H1 (cell line): ENCODE results near the gene CNBD2. TPM values are rescaled to one million over a fixed set of nuclear protein-coding genes. Genes with fewer than 3 reads are reported as not detected.

ENCODE experiments used
- CTCF ChIA-PET: fragments of 300-600 bp; sonication (Branson Sonifier 250); formaldehyde crosslinking; loops from one replicate; lab custom pipeline; 2021; ENCODE audit not compliant: partially characterized antibody; lab: Charles Lee
- POLR2A ChIA-PET: fragments of 300-600 bp; sonication (Branson Sonifier 250); formaldehyde crosslinking; loops from one replicate; lab custom pipeline; 2021; ENCODE audit warnings: inconsistent platforms; ENCODE audit not compliant: partially characterized antibody; lab: Charles Lee
- DNase-seq, 2 experiments: peaks; one replicate each; pipeline versions ENCODE4 v3.0.0 to v3.0.0-alpha.2; 2010 to 2022; ENCODE audit warnings: low spot score in 2 of 2, low read depth in 1 of 2, mixed read lengths in 1 of 2
- FAIRE-seq: peaks from 2 replicates; lab custom pipeline; 2011; peaks lifted over from hg19 to GRCh38; lab: Jason Lieb, UNC
- H2AFZ ChIP-seq: 2 replicates; pipeline ENCODE4 v1.8.1; 2012; ENCODE audit warnings: low read length, inconsistent platforms
- H2AK5ac ChIP-seq: 2 replicates; pipeline ENCODE4 v1.6.1; 2013; ENCODE audit warnings: low read depth, low read length
- H2BK120ac ChIP-seq: replicated peaks from 2 replicates; pipeline ENCODE3; 2013; ENCODE audit warnings: low read depth, low read length, inconsistent platforms
- H2BK12ac ChIP-seq: 2 replicates; pipeline ENCODE4 v1.6.1; 2013; ENCODE audit warnings: low read depth, low read length
- H2BK15ac ChIP-seq: 2 replicates; pipeline ENCODE4 v1.6.1; 2013; ENCODE audit warnings: low read length
- H2BK20ac ChIP-seq: 2 replicates; pipeline ENCODE4 v1.6.1; 2013; ENCODE audit warnings: low read length
- H2BK5ac ChIP-seq: 2 replicates; pipeline ENCODE4 v1.6.1; 2013; ENCODE audit warnings: low read depth, low read length
- H3K14ac ChIP-seq: 2 replicates; pipeline ENCODE4 v1.6.1; 2013; ENCODE audit warnings: inconsistent platforms; ENCODE audit not compliant: insufficient read length
- H3K18ac ChIP-seq: 2 replicates; pipeline ENCODE4 v1.6.1; 2013; ENCODE audit warnings: low read length; ENCODE audit errors: extremely low read depth
- H3K23ac ChIP-seq: 2 replicates; pipeline ENCODE4 v1.6.1; 2013; ENCODE audit warnings: inconsistent platforms; ENCODE audit not compliant: insufficient read length
- H3K23me2 ChIP-seq: 2 replicates; pipeline ENCODE4 v1.6.1; 2013; ENCODE audit warnings: low read depth, low read length
- H3K27ac ChIP-seq: 2 replicates; pipeline ENCODE4 v1.6.1; 2011; ENCODE audit warnings: low read depth, low read length, inconsistent platforms
- H3K27me3 ChIP-seq, 4 experiments: replicated peaks in 1 of 4; 1 replicate in 1 of 4; 2 replicates in 3 of 4; pipeline versions ENCODE4 v1.6.1 to v1.8.1; 2011 to 2013; ENCODE audit warnings: low read length in 3 of 4, mild to moderate bottlenecking in 3 of 4, inconsistent platforms in 2 of 4, mixed read lengths in 2 of 4, moderate library complexity in 1 of 4; ENCODE audit not compliant: control insufficient read depth in 3 of 4, insufficient read depth in 3 of 4; ENCODE audit errors: extremely low read depth in 1 of 4
- H3K36me3 ChIP-seq, 4 experiments: 2 replicates each; pipeline versions ENCODE4 v1.6.1 to v1.8.1; 2011 to 2013; ENCODE audit warnings: mild to moderate bottlenecking in 4 of 4, low read length in 3 of 4, moderate library complexity in 2 of 4, control low read depth in 1 of 4, inconsistent platforms in 1 of 4; ENCODE audit not compliant: insufficient read depth in 4 of 4, control insufficient read depth in 2 of 4
- H3K4ac ChIP-seq: replicated peaks from 2 replicates; pipeline ENCODE3; 2013; ENCODE audit warnings: low read length, low read depth, mixed read lengths, inconsistent platforms; ENCODE audit not compliant: insufficient read length
- H3K4me1 ChIP-seq, 4 experiments: replicated peaks in 1 of 4; 1 replicate in 1 of 4; 2 replicates in 3 of 4; pipeline versions ENCODE4 v1.6.1 to v1.8.1; 2011 to 2013; ENCODE audit warnings: low read length in 3 of 4, inconsistent platforms in 2 of 4, mixed read lengths in 1 of 4; ENCODE audit not compliant: insufficient read depth in 4 of 4, control insufficient read depth in 3 of 4
- H3K4me2 ChIP-seq, 2 experiments: 2 replicates each; pipeline versions ENCODE4 v1.6.1 to v1.8.1; 2011 to 2013; ENCODE audit warnings: low read depth in 2 of 2, low read length in 2 of 2, control low read depth in 1 of 2, inconsistent platforms in 1 of 2, mild to moderate bottlenecking in 1 of 2; ENCODE audit not compliant: insufficient read depth in 1 of 2
- H3K4me3 ChIP-seq, 4 experiments: fragments of 200-600, 300-600 bp in 1 of 4; sonication (generic), shearing (Covaris generic), sonication (Bioruptor Twin) in 1 of 4; 2 replicates each; pipeline versions ENCODE4 v1.5.1 to v1.8.1; 2011 to 2016; ENCODE audit warnings: low read length in 4 of 4, low read depth in 3 of 4, control low read depth in 2 of 4, inconsistent platforms in 2 of 4, mild to moderate bottlenecking in 2 of 4, mixed read lengths in 1 of 4, moderate library complexity in 1 of 4; ENCODE audit not compliant: insufficient read depth in 2 of 4; ENCODE audit errors: extremely low read depth in 1 of 4
- H3K56ac ChIP-seq: replicated peaks from 2 replicates; pipeline ENCODE3; 2013; ENCODE audit warnings: low read depth, mild to moderate bottlenecking, mixed read lengths, low read length, inconsistent platforms; ENCODE audit not compliant: insufficient read length
- H3K79me1 ChIP-seq: 2 replicates; pipeline ENCODE4 v1.6.1; 2013; ENCODE audit warnings: low read depth, low read length, control low read depth
- H3K79me2 ChIP-seq, 2 experiments: 2 replicates each; pipeline versions ENCODE4 v1.6.1 to v1.8.1; 2012 to 2013; ENCODE audit warnings: low read length in 2 of 2, mild to moderate bottlenecking in 2 of 2, inconsistent platforms in 1 of 2; ENCODE audit not compliant: insufficient read depth in 2 of 2, control insufficient read depth in 1 of 2
- H3K9ac ChIP-seq, 4 experiments: replicated peaks in 1 of 4; 1 replicate in 1 of 4; 2 replicates in 3 of 4; pipeline versions ENCODE4 v1.6.1 to v1.8.1; 2011 to 2013; ENCODE audit warnings: low read depth in 3 of 4, low read length in 3 of 4, control low read depth in 2 of 4, mild to moderate bottlenecking in 2 of 4, moderate library complexity in 2 of 4, inconsistent platforms in 1 of 4; ENCODE audit errors: extremely low read depth in 1 of 4
- H3K9me3 ChIP-seq, 2 experiments: 2 replicates each; pipeline versions ENCODE4 v1.6.1 to v1.8.1; 2012 to 2013; ENCODE audit warnings: mild to moderate bottlenecking in 2 of 2, moderate library complexity in 2 of 2, control low read depth in 1 of 2, inconsistent platforms in 1 of 2, low read depth in 1 of 2, low read length in 1 of 2, mixed read lengths in 1 of 2; ENCODE audit not compliant: insufficient read depth in 2 of 2
- H4K20me1 ChIP-seq, 2 experiments: replicated peaks in 1 of 2; 2 replicates each; pipeline versions ENCODE3 to v1.8.1; 2011 to 2013; ENCODE audit warnings: inconsistent platforms in 2 of 2, low read length in 2 of 2, mild to moderate bottlenecking in 1 of 2; ENCODE audit not compliant: insufficient read depth in 2 of 2, control insufficient read depth in 1 of 2
- H4K5ac ChIP-seq: 2 replicates; pipeline ENCODE4 v1.6.1; 2013; ENCODE audit warnings: low read length, low read depth, mixed read lengths, inconsistent platforms; ENCODE audit not compliant: insufficient read length
- H4K8ac ChIP-seq: 2 replicates; pipeline ENCODE4 v1.8.0; 2013; ENCODE audit warnings: mild to moderate bottlenecking, moderate library complexity, low read length, inconsistent platforms; ENCODE audit not compliant: insufficient read depth; ENCODE audit errors: extremely low read depth
- H4K91ac ChIP-seq: replicated peaks from 2 replicates; pipeline ENCODE3; 2013; ENCODE audit warnings: low read length, mixed read lengths, inconsistent platforms; ENCODE audit not compliant: insufficient read length
- EGR1 ChIP-seq: IDR thresholded peaks from 2 replicates; pipeline ENCODE4 v1.6.1; 2011; ENCODE audit warnings: low read depth, low read length, borderline replicate concordance
- TCF12 ChIP-seq: IDR thresholded peaks from 2 replicates; pipeline ENCODE4 v1.6.1; 2011; ENCODE audit warnings: low read depth, mild to moderate bottlenecking, low read length
- WGBS, 2 experiments: shearing (Covaris generic) in 1 of 2; methylation state at CpG; one replicate each; pipeline versions ENCODE4 v1.1.6 to v1.1.7; 2013 to 2015; ENCODE audit warnings: low lambda C conversion rate in 2 of 2, mixed read lengths in 2 of 2, inconsistent platforms in 1 of 2, low coverage in 1 of 2, missing lambda C conversion rate in 1 of 2; ENCODE audit not compliant: insufficient replicate concordance in 2 of 2, insufficient coverage in 1 of 2, insufficient read length in 1 of 2; ENCODE audit errors: extremely low coverage in 1 of 2, missing lambda C conversion rate in 1 of 2; 5-methylcytosine and 5-hydroxymethylcytosine counted together
- polyA plus RNA-seq, 7 experiments: library from polyadenylated mRNA; depleted of rRNA in 3 of 7; stranded (reverse) in 5 of 7; unstranded in 2 of 7; fragments of >200 nt in 5 of 7; fragments of 200-250 nt in 2 of 7; gene quantifications; 1 replicate in 5 of 7; 2 replicates in 1 of 7; 4 replicates in 1 of 7; pipeline versions ENCODE4 v1.2.1 to v1.2.3, GENCODE V29; 2011 to 2013; ENCODE audit warnings: missing spikeins in 2 of 7, mixed read lengths in 2 of 7
- total RNA-seq: library from RNA; stranded (reverse); fragmentation: NEBNext Ultra II Directional; extraction: Animal tissue kit (Norgen Biotek cat#: 25700); gene quantifications from 2 replicates; pipeline ENCODE4 v1.2.1, GENCODE V29; 2021
- TF ChIP-seq, protein P1 (sequence below): IDR thresholded peaks from 2 replicates; pipeline ENCODE4 v1.6.1; 2012; ENCODE audit warnings: inconsistent platforms

The CNBD2 gene
- total and polyA plus RNA-seq, 2 of the 8 experiments (the other 6 are each of a cell fraction or from before 2014, with no cell fraction given), result 2.6 to 4.5 TPM

DNA sequence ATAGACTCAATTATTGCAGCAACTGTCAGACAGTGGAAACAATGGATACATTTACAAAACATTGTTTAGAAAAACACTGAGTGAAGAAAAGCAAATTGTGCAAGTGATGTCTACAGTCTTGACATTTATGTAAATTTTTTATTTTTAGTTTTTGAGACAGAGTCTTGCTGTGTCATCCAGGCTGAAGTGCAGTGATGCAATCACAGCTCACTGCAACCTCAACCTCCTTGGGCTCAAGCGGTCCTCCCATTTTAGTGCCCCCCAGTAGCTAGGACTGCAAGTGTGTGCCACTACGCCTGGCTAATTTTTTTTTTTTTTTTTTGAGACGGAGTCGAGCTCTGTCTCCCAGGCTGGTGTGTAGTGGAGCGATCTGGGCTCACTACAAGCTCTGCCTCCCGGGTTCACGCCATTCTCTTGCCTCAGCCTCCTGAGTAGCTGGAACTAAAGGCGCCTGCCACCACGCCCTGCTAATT, 9.7 kb downstream of the CNBD2 start:
- H3K4ac ChIP-seq, result no peak overlapping the region
- no peak overlapping the region for H4K91ac ChIP-seq
- H3K9ac ChIP-seq, result no peak overlapping the region
- H3K14ac ChIP-seq, result no peak overlapping the region
- 95% methylated on average over 6 of the region's 9 CpGs; no CpG with 5 or more reads in 1 of the 2 experiments for WGBS, 2 experiments
- CTCF ChIA-PET, result interaction anchor here (1.9 to 10.3 kb wide), 4 partner anchors 9 to 23 kb away, joined by 6 to 138 read pairs (median 10); partner anchors contain the start of genes CNBD2 and SCAND1
- DNase-seq, result no peak
- no peak overlapping the region for H4K5ac ChIP-seq
- H3K27me3 ChIP-seq, result no peaks in the 10 kb centered on the region; a peak in 1 of 7 replicates
- no peak overlapping the region for H2BK120ac ChIP-seq
- H3K18ac ChIP-seq, result no peak overlapping the region
- H3K9me3 ChIP-seq, result no peaks in the 10 kb centered on the region
- no peak overlapping the region for H2BK15ac ChIP-seq
- H2BK5ac ChIP-seq, result no peak overlapping the region
- no peak overlapping the region for H3K4me2 ChIP-seq
- no peak overlapping the region for H3K56ac ChIP-seq
- no peak overlapping the region for H3K4me3 ChIP-seq
- H3K79me1 ChIP-seq, result no peaks in the 10 kb centered on the region; the same call in 1 of the 2 replicates
- no peak overlapping the region for H4K8ac ChIP-seq
- H2BK20ac ChIP-seq, result no peak overlapping the region
- POLR2A ChIA-PET, result interaction anchor here (0.6 kb wide), 1 partner anchor 50 kb away, joined by 3 read pairs; no protein-coding TSS in a partner anchor
- H3K36me3 ChIP-seq, result no peaks in the 10 kb centered on the region
- no peak overlapping the region for H2BK12ac ChIP-seq
- no peaks in the 10 kb centered on the region; a peak in 1 of 7 replicates for H3K4me1 ChIP-seq
- no peak overlapping the region for H3K23ac ChIP-seq
- H3K79me2 ChIP-seq, result no peaks in the 10 kb centered on the region
- H4K20me1 ChIP-seq, result no peaks in the 10 kb centered on the region
- H2AK5ac ChIP-seq, result no peak overlapping the region
- no peak for FAIRE-seq
- H3K27ac ChIP-seq, result no peak overlapping the region
- H3K23me2 ChIP-seq, result no peaks in the 10 kb centered on the region
- H2AFZ ChIP-seq, result no peak overlapping the region
- TF ChIP-seq TCF12 (no peak), EGR1 (no peak)
- TF ChIP-seq, protein P1, sequence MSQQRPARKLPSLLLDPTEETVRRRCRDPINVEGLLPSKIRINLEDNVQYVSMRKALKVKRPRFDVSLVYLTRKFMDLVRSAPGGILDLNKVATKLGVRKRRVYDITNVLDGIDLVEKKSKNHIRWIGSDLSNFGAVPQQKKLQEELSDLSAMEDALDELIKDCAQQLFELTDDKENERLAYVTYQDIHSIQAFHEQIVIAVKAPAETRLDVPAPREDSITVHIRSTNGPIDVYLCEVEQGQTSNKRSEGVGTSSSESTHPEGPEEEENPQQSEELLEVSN, result no peak
